T-helper 1 cell treated with Interleukin-12 subunit alpha and Interleukin-12 subunit beta and Interleukin-4 antibody, amounts not matched to agents 30 ng/mL and 1 ng/mL, for 36 hours (primary cell): Measurements from ENCODE around the gene KRT24. TPM values are rescaled to one million over a fixed set of nuclear protein-coding genes. Genes with fewer than 3 reads are reported as not detected.
"Not testable (repeated sequence)": the region's sequence is repeated elsewhere in the genome, so short reads cannot be mapped to it uniquely, and the experiment has no call there.

ENCODE experiments used
- intact Hi-C: fragments of 100-400 bp; cut with micrococcal nuclease; formaldehyde crosslinking; loops from one replicate; pipeline ENCODE4 v1.15.1; 2024
- total RNA-seq: library from RNA; stranded (reverse); gene quantifications from 2 replicates; pipeline ENCODE4 v1.2.3, GENCODE V29; 2022

KRT24 gene
- total RNA-seq = not detected in 2 replicates

GRCh38 chr17:40703652-40704051, at the start of gene KRT24:
Gene KRT24 (minus strand): TSS chr17:40703752. CDS start chr17:40703693, 59 bp downstream.
- intact Hi-C loops = no loop called here

DNA sequence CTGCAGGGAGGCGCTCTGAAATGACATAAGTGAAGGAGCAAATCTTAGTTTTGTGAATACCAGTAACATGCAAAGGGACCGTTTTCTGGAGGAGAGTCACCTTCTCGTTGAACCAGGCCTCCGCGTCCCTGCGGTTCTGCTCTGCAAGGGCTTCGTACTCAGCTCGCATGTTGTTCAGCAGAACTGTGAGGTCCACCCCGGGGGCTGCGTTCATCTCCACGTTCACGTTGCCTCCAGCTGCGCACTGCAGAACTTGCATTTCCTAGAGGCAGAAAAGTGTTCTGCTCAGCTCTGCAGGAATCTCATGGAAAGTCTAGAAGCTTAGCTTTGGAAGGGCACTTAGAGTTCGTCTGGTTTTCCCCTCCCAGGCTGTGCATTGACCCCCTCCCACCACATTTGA, 47.5 kb upstream of the KRT24 start:
- intact Hi-C loops = no loop called here

GRCh38 chr17:40750391-40750790, 46.8 kb upstream of the KRT24 start:
- intact Hi-C loops = no loop called here

DNA sequence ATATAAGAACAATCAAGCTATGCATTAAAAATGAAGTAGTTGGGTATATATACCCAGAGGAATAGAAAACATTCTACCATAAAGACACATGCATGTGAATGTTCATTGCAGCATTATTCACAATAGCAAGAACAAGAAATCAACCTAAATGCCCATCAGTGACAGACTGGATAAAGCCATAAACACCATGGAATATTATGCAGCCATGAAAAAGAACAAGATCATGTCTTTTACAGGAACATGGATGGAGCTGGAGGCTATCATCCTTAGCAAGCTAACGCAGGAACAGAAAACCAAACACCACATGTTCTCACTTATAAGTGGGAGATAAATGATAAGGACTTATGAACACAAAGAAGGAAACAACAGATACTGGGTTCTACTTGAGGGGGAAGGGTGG, 45.1 kb upstream of the KRT24 start:
- intact Hi-C loops = not testable (repeated sequence)

DNA sequence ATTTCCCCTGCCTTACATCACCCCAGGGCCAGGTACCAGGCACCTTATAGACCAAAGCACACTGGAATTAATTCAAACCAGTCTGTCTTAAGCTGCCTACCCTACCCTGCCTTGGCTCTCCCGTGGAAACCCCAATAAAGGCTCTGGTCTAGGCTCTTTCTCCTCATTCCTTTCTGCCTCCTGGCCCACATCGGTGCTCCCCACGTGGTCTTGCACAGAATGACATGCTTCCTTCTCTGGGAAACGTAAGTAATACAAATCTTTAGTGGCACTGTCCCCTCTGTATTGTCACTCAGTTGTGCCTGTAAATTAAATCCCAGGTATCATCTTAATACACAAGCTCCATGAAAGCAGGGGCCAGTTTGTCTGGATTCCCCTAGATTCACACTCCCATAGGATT, 35.0 kb upstream of the KRT24 start:
- intact Hi-C loops = no loop called here

- intact Hi-C loops = no loop called here
These were observed 31.5 kb upstream of the KRT24 start for GRCh38 chr17:40735016-40735415.

DNA sequence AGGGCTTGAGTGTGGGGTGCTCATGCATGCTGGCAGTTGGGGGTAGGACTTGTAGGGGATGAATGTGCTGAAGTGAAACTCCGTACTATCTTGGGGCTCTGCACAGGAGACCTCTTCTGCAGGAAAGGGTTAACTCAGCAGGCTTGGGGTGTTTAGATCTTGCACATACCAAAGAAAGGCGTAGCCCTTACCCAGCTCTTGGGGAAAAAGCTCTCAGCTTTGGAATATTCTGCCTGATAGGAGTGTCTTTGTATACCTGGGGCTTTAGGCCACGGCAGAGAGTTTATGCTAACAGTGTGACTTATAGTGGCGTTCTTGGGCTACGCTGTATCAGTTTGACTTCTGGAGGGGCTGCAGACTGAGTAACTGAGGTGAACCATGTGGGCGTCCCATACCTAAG, 30.5 kb upstream of the KRT24 start:
- intact Hi-C loops = no loop called here

- intact Hi-C loops = no loop called here
These were observed 27.4 kb upstream of the KRT24 start for GRCh38 chr17:40730970-40731369.

GRCh38 chr17:40727447-40728231, 24.1 kb upstream of the KRT24 start:
- intact Hi-C loops = loop anchor here (1.0 to 5.0 kb wide), 2 partner anchors 107 to 165 kb away; no protein-coding TSS in a partner anchor

GRCh38 chr17:40726919-40727318, 23.4 kb upstream of the KRT24 start:
- intact Hi-C loops = loop anchor here (1.0 to 5.0 kb wide), 2 partner anchors 107 to 165 kb away; no protein-coding TSS in a partner anchor

DNA sequence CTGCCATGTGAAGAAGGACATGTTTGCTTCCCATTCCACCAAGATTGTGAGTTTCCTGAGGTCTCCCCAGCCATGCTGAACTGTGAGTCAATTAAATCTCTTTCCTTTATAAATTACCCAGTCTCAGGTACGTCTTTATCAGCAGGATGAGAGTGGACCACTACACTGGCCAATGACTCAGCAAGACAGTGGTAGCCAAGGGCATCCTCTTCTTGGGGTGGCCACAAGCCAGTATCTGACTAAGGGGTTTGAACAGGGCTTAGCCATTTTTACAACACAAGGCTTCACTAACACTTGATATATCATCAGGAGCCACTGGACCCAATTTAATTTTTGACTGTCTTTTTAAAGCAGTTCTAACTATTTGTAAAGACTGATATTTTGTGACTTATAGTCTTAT, 21.1 kb upstream of the KRT24 start:
- intact Hi-C loops = loop anchor here (5.0 kb wide), 1 partner anchor 162 kb away; no protein-coding TSS in a partner anchor

- intact Hi-C loops = no loop called here
These were observed 18.7 kb upstream of the KRT24 start for GRCh38 chr17:40722241-40722640.

DNA sequence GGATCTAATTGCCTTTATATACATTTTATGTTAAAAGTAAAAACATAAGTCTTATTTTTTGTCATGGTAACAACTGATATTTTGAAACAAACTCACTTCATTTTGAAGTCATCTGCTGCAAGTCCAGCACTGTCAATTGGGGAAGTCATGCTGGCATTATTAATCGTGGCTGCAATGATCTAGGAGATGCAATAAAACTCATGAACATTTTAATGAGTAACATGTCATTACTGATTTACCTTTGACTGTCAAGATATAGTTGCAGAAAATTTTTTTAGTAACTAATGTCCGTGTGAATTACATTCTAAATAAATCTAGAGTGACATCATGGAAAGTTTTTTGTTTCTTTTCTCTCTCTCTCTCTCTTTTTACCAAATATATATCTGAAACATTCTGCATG, 17.3 kb upstream of the KRT24 start:
- intact Hi-C loops = no loop called here

- intact Hi-C loops = no loop called here
These were observed 15.4 kb upstream of the KRT24 start for GRCh38 chr17:40718930-40719329.

DNA sequence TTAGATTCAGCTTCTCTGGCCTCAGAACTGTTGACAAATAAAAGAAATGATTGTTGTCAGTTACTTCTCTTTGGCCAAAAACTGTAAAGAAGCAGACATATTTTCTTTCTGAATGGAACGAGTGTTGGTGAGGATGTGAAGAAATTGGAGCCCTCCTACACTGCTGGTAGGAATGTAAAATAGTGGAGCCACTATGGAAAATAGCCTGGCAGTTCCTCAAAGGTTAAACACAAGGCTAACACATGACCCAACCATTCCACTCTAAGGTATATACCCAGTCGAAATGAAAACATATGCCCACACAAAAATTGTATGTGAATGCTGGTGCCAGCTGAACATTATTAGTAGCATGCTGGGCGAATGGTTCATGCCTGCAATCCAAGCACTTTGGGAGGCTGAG, 14.2 kb upstream of the KRT24 start:
- intact Hi-C loops = no loop called here

DNA sequence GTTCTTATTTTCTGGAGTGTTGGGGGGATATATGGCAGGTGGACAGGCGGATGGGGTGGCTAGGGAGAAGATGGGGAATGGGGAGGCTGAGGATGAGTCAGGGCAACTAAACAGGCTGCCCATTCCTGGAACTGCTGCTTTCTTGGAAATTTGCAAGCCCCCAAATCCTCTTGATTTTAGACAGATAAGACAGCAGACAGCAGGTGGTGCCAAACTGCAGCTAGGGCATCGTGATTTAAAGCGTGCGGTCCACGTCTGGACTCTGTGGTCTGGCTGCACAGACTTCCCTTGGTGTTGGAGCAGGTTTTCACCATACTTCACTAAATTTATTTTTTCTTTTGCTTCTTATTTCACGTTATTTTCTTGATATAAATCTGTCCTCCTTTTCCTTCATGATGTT, 10.9 kb upstream of the KRT24 start:
- intact Hi-C loops = no loop called here

GRCh38 chr17:40707745-40708144, 4.2 kb upstream of the KRT24 start:
- intact Hi-C loops = no loop called here

- intact Hi-C loops = no loop called here
These were observed 2.0 kb upstream of the KRT24 start for GRCh38 chr17:40705584-40705983.

DNA sequence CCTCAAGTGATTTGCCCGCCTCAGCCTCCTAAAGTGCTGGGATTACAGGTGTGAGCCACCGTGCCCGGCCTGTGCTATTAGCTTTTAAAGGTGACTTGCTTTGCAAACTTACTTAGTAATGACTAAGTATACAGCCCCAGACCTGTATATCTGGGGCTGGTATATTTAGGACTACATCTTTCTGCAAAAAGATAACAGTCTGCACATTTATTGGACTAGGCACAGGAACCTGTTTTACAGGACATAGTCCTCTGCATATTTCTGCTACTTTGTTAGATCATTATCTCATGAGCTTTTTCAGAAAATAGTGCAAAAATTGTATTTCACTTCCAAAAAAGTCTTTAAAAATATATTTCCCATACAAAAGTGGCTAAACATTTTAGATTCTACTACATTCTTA, 1.3 kb downstream of the KRT24 start:
- intact Hi-C loops = no loop called here

GRCh38 chr17:40699853-40700252, 3.7 kb downstream of the KRT24 start:
- intact Hi-C loops = no loop called here

DNA sequence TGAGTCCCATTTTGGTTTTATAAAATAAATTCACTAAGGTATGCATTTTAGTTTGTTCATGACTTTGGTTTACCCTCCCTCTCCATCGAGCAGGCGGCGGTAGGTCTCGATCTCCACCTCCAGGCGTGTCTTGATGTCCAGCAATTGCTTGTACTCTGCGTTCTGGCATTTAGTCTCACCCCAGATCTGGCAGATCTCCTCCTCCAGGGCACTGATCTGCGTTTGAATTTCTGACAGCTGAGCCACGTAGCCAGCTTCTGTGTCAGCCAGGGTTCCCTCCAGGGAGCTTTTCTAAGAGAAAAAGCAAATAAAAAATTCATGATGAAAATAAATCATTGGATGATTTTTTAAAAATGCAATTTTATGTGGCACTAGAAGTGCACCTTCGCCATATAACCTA, 4.2 kb downstream of the KRT24 start:
- intact Hi-C loops = no loop called here

- intact Hi-C loops = no loop called here
These were observed 6.3 kb downstream of the KRT24 start for GRCh38 chr17:40697297-40697696.

GRCh38 chr17:40696651-40697072, 6.9 kb downstream of the KRT24 start:
- intact Hi-C loops = no loop called here
